Measurements from ENCODE around the gene OR12D1.

OR12D1 gene

GRCh38 chr6:29465279-29465678 lies 50.6 kb downstream of the OR12D1 start:
- DNase-seq (ENCODE audit: low read depth, low spot score), result no peak

DNA sequence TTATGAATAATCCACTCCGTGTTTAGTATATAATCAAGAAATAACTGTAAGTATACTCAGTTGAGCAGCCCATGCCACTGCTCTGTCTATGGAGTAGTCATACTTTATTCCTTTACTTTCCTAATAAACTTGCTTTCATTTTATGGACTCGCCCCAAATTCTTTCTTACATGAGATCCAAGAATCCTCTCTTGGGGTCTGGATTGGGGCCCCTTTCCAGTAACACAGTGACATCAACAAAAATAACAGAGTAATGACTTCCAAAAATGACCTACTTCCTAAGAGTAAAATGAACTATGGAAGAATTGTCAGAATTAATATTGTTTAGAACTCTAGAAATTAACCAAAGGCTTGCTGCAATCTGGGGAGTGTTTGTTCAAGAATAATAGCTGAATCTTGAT lies 51.1 kb downstream of the OR12D1 start:
- no peak for DNase-seq (ENCODE audit: low read depth, low spot score)

DNA sequence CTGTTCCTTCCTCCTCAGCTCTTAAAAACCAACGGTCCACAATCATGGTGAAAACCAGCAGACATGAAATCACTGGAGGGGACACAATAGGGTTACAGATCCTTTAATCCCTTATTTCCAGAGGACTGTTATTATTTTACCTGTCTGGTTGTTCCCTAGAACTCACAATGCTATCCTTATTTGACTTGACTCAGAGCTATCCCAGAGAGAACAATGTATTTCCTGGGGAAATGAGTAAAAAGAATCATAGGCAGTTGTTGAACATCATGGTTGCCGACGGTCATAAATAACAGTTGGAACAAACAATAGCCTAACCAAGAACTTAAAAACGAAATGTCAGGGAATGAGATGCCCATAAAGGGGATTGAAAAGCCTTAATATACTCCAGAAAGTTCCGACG lies 51.5 kb downstream of the OR12D1 start:
- no peak for DNase-seq (ENCODE audit: low read depth, low spot score)
